NCI-H146 (cell line): ENCODE data around the gene ZFP36L1.
A peak's percentile ranks its signal among the peaks of the same experiment; 100 is the strongest.
"Not testable (repeated sequence)": the region's sequence is repeated elsewhere in the genome, so short reads cannot be mapped to it uniquely, and the experiment has no call there.

Experiments
- DNase-seq: peaks from one replicate; lab custom pipeline; 2025; lab: John Stamatoyannopoulos, UW

ZFP36L1 gene

DNA sequence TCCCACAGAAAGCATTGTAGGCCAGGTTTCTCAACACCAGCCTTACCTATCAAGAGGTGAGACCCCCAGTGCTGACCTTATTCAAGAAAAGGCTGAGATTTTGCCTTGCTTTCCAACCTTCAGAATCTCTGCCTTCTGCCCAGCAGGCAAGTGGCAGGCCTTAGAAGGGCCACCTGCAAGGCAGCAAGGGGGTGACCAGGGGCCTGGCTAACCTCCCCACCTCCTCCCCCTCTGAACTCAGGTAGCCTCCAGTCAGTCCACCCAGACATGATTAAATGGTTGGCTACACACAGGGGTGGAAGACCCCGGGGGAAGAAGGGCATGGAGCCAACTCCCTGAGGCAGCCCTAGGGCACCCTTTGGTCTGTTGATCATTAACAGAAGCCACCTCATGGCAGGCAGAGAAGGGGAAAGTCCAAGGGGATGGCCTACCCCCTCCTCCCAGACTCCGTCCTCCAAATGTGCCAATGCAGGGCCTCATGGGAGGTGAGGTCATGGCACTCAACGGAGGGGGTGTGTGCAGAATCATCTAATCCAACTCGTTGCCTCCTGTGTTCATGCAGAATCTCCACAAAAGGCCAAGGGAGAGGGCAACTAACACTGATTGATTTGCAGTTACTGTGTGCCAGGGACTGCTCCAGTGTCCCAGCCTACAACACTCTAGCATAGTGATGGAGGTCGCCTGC, 8.5 kb downstream of the ZFP36L1 start:
- DNase-seq = no peak

GRCh38 chr14:68783408-68784225, 9.2 kb downstream of the ZFP36L1 start:
- DNase-seq = no peak

- no peak for DNase-seq
Observed at GRCh38 chr14:68782091-68782981, 10.5 kb downstream of the ZFP36L1 start.

GRCh38 chr14:68781161-68782021, 11.5 kb downstream of the ZFP36L1 start:
- DNase-seq = no peak

- DNase-seq = no peak
Observed at GRCh38 chr14:68780358-68781160, 12.3 kb downstream of the ZFP36L1 start.

GRCh38 chr14:68779761-68780323, 13.0 kb downstream of the ZFP36L1 start:
- DNase-seq = no peak

DNA sequence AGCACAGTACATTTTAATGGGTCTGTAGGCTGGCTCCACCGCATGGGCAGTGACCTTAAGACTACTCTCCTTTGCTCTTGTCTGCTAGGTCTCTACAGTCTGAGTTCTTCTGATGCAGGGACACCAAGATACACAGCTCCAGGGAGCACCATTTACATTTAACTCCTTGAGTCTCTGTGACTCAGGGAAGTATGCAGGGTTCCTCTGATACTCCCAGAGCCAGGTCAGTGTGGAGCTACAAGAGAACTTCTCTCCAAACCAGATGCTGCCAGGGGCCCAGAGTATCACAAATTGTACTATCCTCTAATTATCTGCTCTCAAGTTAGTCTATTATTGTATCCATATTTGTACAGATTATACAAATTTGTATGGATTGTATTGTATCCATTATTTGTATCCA, 15.2 kb downstream of the ZFP36L1 start:
- DNase-seq = no peak

DNA sequence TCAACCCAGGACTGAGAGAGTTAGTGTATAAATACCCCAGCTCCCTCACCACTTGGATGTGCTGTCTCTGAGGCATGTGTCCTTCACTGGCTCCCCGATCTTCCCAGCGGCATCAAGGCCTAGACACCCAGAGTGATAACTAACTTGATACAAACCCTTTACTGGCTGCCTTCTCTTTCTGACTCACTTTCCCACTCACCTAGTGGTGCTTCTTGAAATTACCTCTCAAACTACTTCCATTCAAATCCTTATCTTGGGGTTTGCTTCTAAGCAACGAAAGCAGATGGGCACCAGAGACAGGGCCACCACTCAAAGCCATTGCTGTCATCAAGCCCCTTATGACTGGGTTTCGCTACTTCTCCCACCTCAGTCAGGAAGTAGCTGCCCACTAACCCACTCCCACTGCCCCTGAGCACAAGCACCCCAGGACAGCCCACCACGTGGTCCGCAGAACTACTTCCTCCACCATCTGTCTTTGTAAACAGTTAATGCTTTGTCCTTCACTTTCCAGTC, 17.2 kb downstream of the ZFP36L1 start:
- DNase-seq = no peak

GRCh38 chr14:68774771-68775613, 17.9 kb downstream of the ZFP36L1 start:
- DNase-seq = peak; percentile 37

GRCh38 chr14:68772761-68773381, 20.0 kb downstream of the ZFP36L1 start:
- no peak for DNase-seq

DNA sequence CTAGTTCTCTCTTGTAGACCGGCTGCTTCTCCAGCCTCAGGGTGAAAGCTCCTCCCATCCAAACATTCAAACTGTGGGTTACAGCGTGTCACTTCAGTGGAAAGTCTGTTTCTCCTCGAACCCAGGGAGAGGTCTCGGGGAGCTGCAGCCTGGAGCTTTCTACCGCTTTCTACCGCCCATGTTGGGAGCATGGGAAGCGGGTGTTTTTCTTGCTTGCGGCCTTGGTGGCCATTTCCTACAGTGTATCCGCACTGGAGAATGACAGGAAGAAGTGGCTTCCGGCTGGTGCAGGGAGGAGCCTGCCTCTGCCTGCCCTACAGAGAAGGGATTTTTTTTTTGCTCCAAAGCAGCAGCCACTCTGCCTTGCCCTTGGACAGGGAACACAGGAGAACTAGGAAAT, 21.2 kb downstream of the ZFP36L1 start:
- DNase-seq = no peak

DNA sequence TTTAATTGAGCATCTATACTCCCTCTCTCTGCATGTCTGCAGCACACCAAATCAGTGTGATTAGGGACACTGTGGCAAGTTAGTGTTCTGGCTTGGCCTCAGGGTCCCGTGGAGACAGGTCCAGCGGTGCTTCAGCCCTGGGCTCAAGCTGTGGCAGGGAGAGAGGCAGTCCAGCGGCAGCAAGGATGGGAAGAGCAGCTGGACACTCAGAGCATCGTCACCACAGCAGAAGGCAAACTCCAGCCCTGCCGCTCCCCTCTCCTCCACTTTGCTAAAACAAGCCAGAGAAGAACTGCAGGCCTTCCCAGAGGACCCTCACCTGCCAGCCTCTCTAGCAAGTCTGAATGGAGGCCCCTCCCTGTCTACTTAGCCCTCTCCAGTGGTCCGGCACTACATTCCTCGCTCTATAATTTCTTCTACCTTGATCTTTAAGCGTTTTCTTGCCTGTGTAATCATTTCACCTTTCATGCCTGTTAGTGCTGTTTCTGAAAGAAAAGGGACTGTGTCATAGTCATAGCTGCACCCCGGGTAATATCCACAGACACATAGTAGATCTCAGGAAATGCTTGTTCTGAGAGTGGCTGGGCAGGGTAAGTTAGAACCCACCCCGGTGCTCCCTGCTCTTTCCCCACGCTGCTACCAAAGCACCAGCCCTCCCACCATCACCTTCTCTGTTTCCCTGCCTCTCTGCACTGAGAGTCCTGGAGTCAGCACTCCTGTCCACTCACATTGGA, 22.1 kb downstream of the ZFP36L1 start:
- no peak for DNase-seq

DNA sequence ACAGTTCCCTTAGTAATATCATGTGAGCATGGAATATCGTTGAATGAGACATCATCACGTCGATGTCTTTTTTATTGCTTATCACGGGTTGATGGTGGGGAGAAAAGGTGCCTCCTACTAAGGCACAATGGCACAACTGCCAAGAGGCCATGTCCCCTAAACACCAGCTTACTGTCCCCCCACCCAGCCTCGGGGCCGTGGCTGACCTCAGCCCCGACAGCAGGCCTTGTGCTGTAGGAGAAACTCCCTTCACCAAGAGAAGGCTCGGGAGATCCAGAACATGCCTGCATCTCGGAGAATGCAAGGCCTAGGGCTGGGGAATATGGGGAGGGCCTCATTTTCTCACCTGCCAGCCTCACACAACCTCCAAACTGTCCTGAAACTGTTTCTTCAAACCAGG, 22.8 kb downstream of the ZFP36L1 start:
- DNase-seq = no peak

DNA sequence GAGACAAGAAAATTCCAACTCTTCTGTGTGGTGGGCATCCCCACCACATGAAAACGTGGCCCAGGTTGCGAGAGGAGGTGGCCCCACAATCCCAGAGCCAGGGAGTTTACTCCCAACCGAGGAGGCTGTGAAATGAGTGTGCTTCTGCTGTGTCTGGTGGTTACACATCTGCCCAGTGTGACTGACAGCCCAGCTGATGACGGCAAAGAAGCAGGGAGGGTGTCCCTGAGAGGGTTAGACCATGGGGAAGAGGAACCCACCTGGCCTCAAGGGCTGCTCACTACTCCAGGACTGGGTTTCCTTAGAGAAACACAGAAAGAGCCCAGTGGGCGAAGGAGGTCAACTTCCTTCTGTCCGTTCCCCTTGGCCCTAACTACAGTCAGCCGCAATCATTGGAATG, 24.6 kb downstream of the ZFP36L1 start:
- DNase-seq = no peak

- no peak for DNase-seq
Observed at GRCh38 chr14:68767248-68767645, 25.6 kb downstream of the ZFP36L1 start.

- no peak for DNase-seq
Observed at GRCh38 chr14:68766299-68767247, 26.3 kb downstream of the ZFP36L1 start.

DNA sequence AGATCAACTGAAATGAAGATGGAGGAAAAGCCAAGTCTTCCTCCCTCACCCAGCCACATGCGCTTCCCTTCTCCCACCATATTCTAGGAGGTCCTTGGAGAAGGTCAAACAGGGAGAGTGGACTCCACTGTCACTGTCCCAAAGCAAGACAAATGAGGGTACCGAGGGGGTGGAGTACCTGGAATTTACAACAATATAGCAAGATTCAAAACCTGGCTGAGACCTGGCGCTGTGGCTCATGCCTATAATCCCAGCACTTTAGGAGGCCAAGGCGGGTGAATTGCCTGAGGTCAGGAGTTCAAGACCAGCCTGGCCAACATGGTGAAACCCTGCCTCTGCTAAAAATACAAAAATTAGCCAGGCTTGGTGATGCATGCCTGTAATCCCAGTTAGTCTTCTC, 29.0 kb downstream of the ZFP36L1 start:
- DNase-seq = not testable (repeated sequence)
